Esophagus (tissue), 2 donors: ENCODE measurements around the gene DLGAP4. TPM values are rescaled to one million over a fixed set of nuclear protein-coding genes. Genes with fewer than 3 reads are reported as not detected.

Experiments
- H3K27ac ChIP-seq, 2 donors: one replicate each; pipeline ENCODE4 v1.5.1; 2013; ENCODE audit warnings: low read depth in 2 of 2, mild to moderate bottlenecking in 2 of 2, inconsistent platforms in 1 of 2, low read length in 1 of 2, moderate library complexity in 1 of 2
- H3K27me3 ChIP-seq, 2 donors: one replicate each; pipeline ENCODE4 v1.6.1; 2013; ENCODE audit warnings: low read length in 2 of 2, control low read depth in 1 of 2, mild to moderate bottlenecking in 1 of 2; ENCODE audit not compliant: insufficient read depth in 2 of 2, control insufficient read depth in 1 of 2
- H3K36me3 ChIP-seq, 2 donors: one replicate each; pipeline ENCODE4 v1.6.1; 2013; ENCODE audit warnings: low read length in 1 of 2; ENCODE audit not compliant: control insufficient read depth in 2 of 2, insufficient read depth in 2 of 2
- H3K4me1 ChIP-seq, 2 donors: one replicate each; pipeline ENCODE4 v1.6.1; 2013; ENCODE audit warnings: low read length in 1 of 2; ENCODE audit not compliant: control insufficient read depth in 2 of 2, insufficient read depth in 2 of 2
- H3K4me3 ChIP-seq, 2 donors: one replicate each; pipeline ENCODE4 v1.5.1; 2013; ENCODE audit warnings: low read length in 2 of 2, mild to moderate bottlenecking in 2 of 2, low read depth in 1 of 2, moderate library complexity in 1 of 2
- H3K9me3 ChIP-seq, 2 donors: one replicate each; pipeline ENCODE4 v1.6.1; 2013; ENCODE audit warnings: mild to moderate bottlenecking in 2 of 2, low read depth in 1 of 2, low read length in 1 of 2, moderate library complexity in 1 of 2; ENCODE audit not compliant: control insufficient read depth in 2 of 2, insufficient read depth in 1 of 2
- WGBS, 2 donors: extraction: QIAGEN DNeasy Blood & Tissue Kit; methylation state at CpG; one replicate each; pipeline ENCODE4 v1.1.7; 2013; 5-methylcytosine and 5-hydroxymethylcytosine counted together
- polyA plus RNA-seq, 2 donors: library from polyadenylated mRNA; stranded (reverse); fragments of 200-250 nt; gene quantifications; one replicate each; pipeline ENCODE4 v1.2.3, GENCODE V29; 2013
- donor health status: healthy with polysubstance abuse.
- donor health status: Bipolar disorder and iron deficiency.

Gene DLGAP4
- polyA plus RNA-seq, 2 donors, result 15.8 to 24.3 TPM

DNA sequence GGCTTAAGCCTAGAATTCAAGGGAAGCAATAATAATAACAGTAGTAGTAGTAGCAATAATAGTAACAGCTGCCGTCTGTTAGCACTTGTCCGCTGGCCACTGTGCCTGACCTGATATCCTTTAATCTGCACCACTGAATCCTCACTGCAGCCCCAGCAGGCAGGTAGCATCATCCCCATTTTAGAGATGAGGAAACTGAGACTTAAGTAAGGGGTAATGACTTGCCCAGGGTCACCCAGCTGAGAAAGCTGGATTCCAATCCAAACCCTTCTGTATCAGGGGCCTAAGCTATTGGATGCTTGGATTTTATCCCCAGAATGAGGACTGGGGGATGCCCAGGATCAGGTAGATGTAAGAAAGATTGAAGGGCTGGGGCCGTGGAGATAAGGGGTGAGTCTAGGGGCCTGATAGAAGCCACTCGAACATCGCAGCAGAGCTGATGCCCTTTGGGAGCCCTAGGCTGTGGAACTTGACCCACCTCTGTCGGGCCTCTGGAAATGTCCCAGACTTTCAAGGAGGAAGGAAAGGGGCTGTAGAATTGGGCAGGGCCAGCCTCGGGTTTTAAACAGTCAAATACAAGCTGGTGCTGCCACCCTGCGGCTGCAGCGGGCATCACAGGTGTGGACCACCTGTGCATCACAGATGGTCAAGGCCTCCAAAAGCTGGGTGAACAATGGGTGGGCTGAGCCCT, 133.0 kb downstream of the DLGAP4 start:
- H3K36me3 ChIP-seq, result no peaks in the 10 kb centered on the region
- H3K4me3 ChIP-seq, result no peak overlapping the region
- H3K27ac ChIP-seq, result no peak overlapping the region
- no peaks in the 10 kb centered on the region for H3K27me3 ChIP-seq
- peaks cover 3 to 6% of the 10 kb centered on the region in 2 donors for H3K4me1 ChIP-seq
- WGBS, 2 donors, result 27 to 30% methylated on average over 9 of the region's 9 CpGs
- H3K9me3 ChIP-seq, result no peaks in the 10 kb centered on the region

DNA sequence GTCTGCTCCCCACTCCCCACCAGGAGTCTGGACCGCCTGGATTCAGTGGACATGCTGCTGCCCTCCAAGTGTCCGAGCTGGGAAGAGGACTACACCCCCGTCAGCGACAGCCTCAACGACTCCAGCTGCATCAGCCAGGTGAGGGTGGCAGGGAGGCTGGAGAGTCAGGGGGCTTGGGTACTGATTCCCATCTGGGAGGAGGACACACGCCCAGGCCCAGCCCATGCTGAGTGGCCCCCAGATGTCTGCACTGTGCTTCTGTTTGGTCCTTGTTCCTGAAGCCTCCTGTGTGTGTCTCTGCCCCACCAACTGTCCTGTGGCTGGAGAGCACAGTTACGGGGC, 133.6 kb downstream of the DLGAP4 start:
- H3K9me3 ChIP-seq, result no peaks in the 10 kb centered on the region
- no peak overlapping the region for H3K4me3 ChIP-seq
- no peaks in the 10 kb centered on the region for H3K36me3 ChIP-seq
- H3K4me1 ChIP-seq, result peaks cover 3 to 6% of the 10 kb centered on the region in 2 donors
- H3K27ac ChIP-seq, result no peak overlapping the region
- 42 to 44% methylated on average over 7 of the region's 7 CpGs for WGBS, 2 donors
- no peaks in the 10 kb centered on the region for H3K27me3 ChIP-seq

DNA sequence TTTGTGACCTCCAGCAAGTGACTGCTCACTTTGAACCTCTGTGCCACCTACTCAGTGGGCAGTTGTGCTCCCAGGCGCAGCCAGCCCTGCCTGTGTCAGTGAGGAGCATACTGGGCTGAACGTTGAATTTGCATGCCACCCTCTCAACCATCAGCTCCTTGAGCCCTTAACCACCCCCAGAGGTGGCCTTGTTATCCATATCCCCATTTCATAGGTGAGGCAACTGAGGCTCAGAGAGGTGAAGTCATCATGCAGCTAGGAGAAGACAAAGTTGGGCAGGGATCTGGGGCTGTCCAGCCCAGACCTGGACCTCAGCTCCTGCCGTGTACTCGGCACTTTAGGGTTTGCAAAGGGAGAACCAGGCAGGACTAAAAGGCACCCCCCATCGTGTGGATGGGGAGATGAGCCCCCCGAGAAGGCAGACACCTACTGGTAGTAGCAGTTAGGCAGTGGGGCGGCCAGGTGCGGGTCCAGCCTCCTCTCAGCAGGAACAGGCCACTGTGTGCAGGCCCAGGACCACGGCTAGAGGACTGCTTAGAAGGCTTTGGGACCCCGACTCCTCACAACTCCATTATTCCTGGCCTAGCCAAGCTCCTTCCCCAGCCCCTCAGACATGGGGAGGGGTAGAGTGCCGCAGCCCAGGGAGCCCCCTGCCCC, 134.4 kb downstream of the DLGAP4 start:
- Histone ChIP-seq H3K27ac (no peak overlapping the region), H3K27me3 (no peaks in the 10 kb centered on the region), H3K4me3 (no peak overlapping the region), H3K4me1 (peaks cover 3 to 6% of the 10 kb centered on the region in 2 donors), H3K9me3 (no peaks in the 10 kb centered on the region), H3K36me3 (no peaks in the 10 kb centered on the region)
- WGBS, 2 donors, result 76 to 78% methylated on average over 10 to 11 of the region's 11 CpGs

DNA sequence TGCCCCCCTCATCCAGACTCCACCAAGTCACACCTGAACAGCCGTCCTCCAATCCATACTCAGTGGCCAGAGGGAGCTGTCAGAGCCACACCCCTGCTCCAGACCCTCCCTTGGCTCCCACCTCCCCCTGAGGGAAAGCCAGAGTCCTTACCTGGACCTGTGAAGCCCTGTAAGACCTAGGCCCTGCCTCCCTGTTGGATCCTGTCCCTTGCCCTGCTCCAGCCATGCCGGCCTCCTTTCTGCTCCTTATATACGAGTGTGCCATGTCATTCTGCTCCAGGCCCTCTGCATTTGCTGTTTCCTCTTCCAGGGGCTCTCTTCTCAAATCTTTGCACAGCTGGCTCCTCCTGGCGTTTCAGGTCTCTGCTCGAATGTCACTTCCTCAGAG, 134.9 kb downstream of the DLGAP4 start:
- Histone ChIP-seq H3K27me3 (no peaks in the 10 kb centered on the region), H3K4me3 (no peak overlapping the region), H3K9me3 (no peaks in the 10 kb centered on the region), H3K4me1 (peaks cover 2% of the 10 kb centered on the region in 2 donors), H3K27ac (no peak overlapping the region), H3K36me3 (no peaks in the 10 kb centered on the region)
- 40 to 43% methylated on average over 5 of the region's 5 CpGs for WGBS, 2 donors

DNA sequence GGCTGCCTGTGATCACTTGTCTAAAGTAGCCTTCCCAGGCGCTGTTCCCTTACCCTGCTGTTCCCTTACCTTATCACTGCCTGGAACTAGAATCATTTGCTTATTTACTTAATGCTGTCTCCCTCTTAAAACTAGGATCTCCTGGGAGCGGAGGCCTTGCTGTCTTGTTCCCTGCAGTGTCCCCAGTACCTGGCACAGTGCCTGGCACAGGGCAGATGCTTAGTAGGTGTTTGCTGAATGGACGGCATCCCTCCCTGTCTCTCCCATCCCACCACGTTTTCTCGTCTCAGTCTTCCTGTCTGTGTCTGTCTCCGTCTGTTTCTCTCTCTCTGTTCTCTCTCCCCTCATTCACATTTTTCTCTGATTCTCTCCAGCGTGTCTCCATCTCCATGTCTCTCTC, 135.3 kb downstream of the DLGAP4 start:
- WGBS, 2 donors, result 75 to 80% methylated on average over 7 of the region's 7 CpGs
- no peaks in the 10 kb centered on the region for H3K27me3 ChIP-seq
- no peak overlapping the region for H3K4me3 ChIP-seq
- no peaks in the 10 kb centered on the region for H3K36me3 ChIP-seq
- no peak overlapping the region for H3K27ac ChIP-seq
- H3K9me3 ChIP-seq, result no peaks in the 10 kb centered on the region
- peaks cover under 1% of the 10 kb centered on the region in 2 donors for H3K4me1 ChIP-seq

DNA sequence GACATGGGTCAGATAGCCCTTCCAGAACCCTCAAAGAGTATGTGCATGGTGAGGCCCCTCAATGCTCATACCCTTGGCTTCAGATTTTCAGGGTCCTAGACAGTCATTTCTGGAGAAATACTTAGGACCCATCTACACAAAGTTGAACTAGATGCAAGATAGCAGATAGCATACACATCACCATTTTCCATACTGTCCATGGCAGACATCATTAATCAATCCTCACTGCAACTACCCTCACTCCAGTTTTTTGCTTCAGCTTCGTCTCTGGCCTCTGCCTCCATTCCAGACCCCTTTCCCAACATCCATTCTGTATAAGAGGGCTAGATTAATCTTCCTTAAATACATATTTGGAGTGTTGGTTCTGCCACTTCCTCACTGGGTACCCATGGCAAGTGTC, 139.7 kb downstream of the DLGAP4 start:
- peaks cover 4 to 6% of the 10 kb centered on the region in 2 donors for H3K4me1 ChIP-seq
- H3K27ac ChIP-seq, result no peak overlapping the region
- no peaks in the 10 kb centered on the region for H3K27me3 ChIP-seq
- H3K9me3 ChIP-seq, result no peaks in the 10 kb centered on the region
- H3K4me3 ChIP-seq, result no peak overlapping the region
- H3K36me3 ChIP-seq, result no peaks in the 10 kb centered on the region
- whole genome bisulfite sequencing, 2 donors, result 72 to 89% methylated on average over 1 of the region's 1 CpG

DNA sequence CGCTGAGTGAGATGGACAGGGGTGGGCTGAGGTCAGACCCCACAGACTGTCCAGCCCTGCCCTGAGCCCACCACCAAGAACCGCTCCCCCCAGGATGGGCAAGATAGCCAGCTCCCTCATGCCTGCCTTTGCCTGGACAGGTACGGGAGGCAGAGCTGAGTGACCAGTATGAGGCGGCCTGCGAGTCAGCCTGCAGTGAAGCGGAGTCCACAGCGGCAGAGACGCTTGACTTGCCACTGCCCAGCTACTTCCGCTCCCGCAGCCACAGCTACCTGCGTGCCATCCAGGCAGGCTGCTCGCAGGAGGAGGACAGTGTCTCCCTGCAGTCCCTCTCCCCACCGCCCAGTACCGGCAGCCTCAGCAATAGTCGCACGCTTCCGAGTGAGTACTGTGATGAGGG, 140.4 kb downstream of the DLGAP4 start:
- H3K4me1 ChIP-seq, result peaks cover 4 to 6% of the 10 kb centered on the region in 2 donors
- no peaks in the 10 kb centered on the region for H3K9me3 ChIP-seq
- peak overlapping the region in 1 of 2 donors; percentile 59 for H3K27ac ChIP-seq
- no peaks in the 10 kb centered on the region for H3K27me3 ChIP-seq
- no peak overlapping the region for H3K4me3 ChIP-seq
- WGBS, 2 donors, result 87 to 88% methylated on average over 17 of the region's 17 CpGs
- H3K36me3 ChIP-seq, result no peaks in the 10 kb centered on the region

DNA sequence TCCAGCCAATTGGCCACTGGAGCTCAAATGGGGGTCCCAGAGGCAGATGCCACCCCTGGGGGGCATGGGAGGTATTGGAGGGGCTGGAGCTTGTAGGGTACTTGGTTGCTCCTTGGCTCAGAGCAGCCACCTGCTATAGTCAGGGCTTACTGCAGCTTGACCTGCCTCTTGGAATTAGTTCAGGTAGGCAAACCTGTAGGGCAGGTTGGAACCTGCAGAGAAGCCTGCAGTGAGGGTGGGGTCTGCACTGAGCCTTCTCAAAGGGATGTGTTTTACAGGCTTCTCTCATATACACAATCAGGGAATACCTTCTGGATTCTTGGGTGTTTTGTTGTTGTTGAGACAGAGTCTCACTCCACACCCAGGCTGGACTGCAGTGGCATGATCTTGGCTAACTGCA, 141.0 kb downstream of the DLGAP4 start:
- Histone ChIP-seq H3K36me3 (no peaks in the 10 kb centered on the region), H3K4me1 (peaks cover 4 to 6% of the 10 kb centered on the region in 2 donors), H3K4me3 (no peak overlapping the region), H3K9me3 (no peaks in the 10 kb centered on the region), H3K27ac (peak overlapping the region; percentile 42 to 59), H3K27me3 (no peaks in the 10 kb centered on the region)

DNA sequence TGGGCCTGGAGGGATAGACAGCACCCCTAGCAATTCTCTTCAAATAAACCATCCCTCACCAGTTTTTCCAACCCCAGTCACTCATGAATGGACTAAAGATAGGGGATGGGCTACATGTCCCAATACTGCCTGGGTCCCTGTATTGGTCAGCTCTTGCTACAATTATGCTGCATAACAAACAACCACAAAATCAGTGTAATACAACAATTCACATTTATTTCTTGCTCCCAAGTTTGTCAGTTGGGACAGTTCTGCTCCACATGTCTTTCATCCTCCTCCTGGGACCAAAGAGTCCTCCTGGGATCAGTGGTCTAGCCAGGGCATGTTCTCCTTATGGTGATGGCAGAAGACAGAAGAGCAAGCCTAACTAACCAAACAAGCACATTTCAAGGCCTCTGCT, 143.5 kb downstream of the DLGAP4 start:
- peaks cover 6 to 9% of the 10 kb centered on the region in 2 donors for H3K4me1 ChIP-seq
- no peaks in the 10 kb centered on the region for H3K9me3 ChIP-seq
- no peaks in the 10 kb centered on the region for H3K27me3 ChIP-seq
- no peaks in the 10 kb centered on the region for H3K36me3 ChIP-seq
- no peak overlapping the region for H3K4me3 ChIP-seq
- no peak overlapping the region for H3K27ac ChIP-seq

DNA sequence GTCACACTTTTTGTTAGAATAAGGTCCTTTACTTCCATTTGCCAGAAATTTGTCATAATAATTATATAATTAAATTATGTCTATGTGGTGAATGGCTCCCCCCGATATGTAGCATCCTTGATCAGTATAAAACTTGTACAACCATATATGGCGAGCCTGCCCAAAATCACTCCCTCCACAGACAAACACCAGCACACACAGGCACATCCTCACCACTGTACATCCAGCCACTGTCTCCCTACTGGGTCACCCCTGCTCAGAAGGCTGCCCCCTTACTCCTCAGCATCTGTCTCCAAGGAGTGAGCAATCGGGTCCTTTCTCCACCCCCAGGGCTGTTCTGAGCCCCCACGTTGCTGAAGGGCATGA, 148.2 kb downstream of the DLGAP4 start:
- 46 to 47% methylated on average over 4 of the region's 4 CpGs for WGBS, 2 donors
- Histone ChIP-seq H3K9me3 (no peaks in the 10 kb centered on the region), H3K27ac (no peak overlapping the region), H3K4me3 (no peak overlapping the region), H3K27me3 (no peaks in the 10 kb centered on the region), H3K4me1 (peaks cover 2 to 3% of the 10 kb centered on the region in 2 donors), H3K36me3 (no peaks in the 10 kb centered on the region)
